ENCODE results near the gene ZNF362.

DNA sequence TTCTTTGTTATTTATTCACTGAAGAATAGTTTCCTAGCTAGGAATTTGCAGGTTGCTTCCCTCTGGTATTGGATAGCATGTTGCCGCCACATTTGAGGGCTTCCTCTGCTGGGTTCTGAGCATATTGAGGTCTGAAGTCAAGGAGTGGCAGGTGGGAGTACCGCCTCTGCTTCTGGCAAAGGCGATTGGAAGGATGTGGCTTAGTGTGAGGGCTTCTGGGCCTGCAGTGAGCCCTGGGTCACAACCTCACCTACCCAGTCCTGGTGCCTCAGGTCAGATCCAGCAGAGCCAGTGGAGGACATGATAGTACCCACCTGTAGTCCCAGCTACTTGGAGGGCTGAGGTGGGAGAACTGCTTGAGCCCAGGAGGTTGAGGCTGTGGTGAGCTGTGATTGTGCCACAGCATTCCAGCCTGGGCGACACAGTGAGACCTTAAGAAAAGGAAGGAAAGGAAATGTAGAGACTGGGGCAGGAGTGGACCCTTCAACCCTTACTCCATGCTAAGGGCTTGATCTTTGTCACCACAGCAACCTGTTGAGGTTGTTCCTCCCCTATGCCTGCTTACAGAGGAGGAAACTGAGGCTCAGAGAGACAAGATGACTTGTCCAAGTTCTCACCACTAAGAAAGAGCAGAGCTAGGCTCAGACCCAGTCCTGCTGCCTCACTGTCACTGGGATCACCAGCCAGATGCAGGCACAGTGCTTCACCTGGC, 41.8 kb downstream of the ZNF362 start:
- TF ChIP-seq, protein P1, sequence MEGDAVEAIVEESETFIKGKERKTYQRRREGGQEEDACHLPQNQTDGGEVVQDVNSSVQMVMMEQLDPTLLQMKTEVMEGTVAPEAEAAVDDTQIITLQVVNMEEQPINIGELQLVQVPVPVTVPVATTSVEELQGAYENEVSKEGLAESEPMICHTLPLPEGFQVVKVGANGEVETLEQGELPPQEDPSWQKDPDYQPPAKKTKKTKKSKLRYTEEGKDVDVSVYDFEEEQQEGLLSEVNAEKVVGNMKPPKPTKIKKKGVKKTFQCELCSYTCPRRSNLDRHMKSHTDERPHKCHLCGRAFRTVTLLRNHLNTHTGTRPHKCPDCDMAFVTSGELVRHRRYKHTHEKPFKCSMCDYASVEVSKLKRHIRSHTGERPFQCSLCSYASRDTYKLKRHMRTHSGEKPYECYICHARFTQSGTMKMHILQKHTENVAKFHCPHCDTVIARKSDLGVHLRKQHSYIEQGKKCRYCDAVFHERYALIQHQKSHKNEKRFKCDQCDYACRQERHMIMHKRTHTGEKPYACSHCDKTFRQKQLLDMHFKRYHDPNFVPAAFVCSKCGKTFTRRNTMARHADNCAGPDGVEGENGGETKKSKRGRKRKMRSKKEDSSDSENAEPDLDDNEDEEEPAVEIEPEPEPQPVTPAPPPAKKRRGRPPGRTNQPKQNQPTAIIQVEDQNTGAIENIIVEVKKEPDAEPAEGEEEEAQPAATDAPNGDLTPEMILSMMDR (IDR thresholded peaks at IDR 0.05), result no peak
- TF ChIP-seq POLR2A (IDR thresholded peaks at IDR 0.05), result no peak
- no peak for TF ChIP-seq POLR2AphosphoS5 (IDR thresholded peaks at IDR 0.05)
